ENCODE results near the gene VTA1.

- TF ChIP-seq POLR2A (IDR thresholded peaks at IDR 0.05) (no peak), CTCF (IDR thresholded peaks at IDR 0.05) (no peak)
Measured at GRCh38 chr6:142189057-142189456, 42.0 kb downstream of the VTA1 start.
